HFF-Myc (cell line): ENCODE data around the gene TRIM38.

Experiments used
- DNase-seq: peaks from one replicate; pipeline ENCODE4 v3.0.0-alpha.2; 2011; ENCODE audit warnings: low read depth; ENCODE audit errors: extremely low read depth
- H3K4me3 ChIP-seq: replicated peaks from 2 replicates; pipeline ENCODE4 v1.5.1; 2011; ENCODE audit warnings: low read depth, mild to moderate bottlenecking, control low read depth, low read length
- CTCF ChIP-seq: IDR thresholded peaks from 2 replicates; pipeline ENCODE4 v1.5.1; 2012; ENCODE audit warnings: mild to moderate bottlenecking, low read depth, low read length, control low read depth; ENCODE audit errors: missing control alignments

TRIM38 gene

GRCh38 chr6:25930532-25931410, 31.8 kb upstream of the TRIM38 start, which contains the start of gene SLC17A2:
Gene SLC17A2, minus strand, starts transcription at chr6:25930691. Its CDS starts 4,895 bp downstream, at chr6:25925796.
- no peak within 1 kb of the TSS for H3K4me3 ChIP-seq
- no peak for TF ChIP-seq CTCF
- no peak for DNase-seq

DNA sequence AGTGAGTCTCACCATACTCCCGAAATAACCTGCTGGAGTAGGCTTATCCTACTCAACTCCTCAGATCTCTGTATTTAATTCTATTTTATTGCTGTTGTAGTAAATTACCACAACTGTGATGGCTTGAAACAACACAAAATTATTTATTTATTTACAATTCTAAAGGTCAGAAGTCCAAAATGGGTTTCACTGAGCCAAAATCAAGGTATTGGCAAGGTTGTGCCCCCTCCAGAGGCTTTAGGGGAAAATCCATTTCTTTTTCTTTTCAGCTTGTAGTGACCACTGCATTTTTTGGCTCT, 31.2 kb upstream of the TRIM38 start:
- DNase-seq, result no peak
- no peak overlapping the region for H3K4me3 ChIP-seq
- TF ChIP-seq CTCF, result no peak

DNA sequence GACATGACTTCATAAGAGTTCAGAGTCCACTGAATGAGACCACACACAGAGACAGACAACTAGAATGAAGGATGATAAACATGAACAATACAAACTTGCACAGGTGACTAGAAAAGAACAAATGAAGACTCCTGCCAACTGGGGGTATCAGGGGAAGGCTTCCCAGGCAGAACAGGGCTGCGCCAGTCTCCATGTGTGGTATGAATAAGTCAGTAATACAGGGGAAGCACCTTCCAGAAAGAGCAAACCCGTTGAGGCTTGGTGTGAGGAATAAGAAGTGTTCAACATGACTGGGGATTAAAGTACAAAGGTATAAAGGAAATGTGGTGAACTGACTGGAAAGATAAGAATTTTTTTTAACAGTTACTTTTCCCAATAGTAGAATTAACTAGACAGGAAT, 28.4 kb upstream of the TRIM38 start:
- no peak for DNase-seq
- H3K4me3 ChIP-seq, result no peak overlapping the region
- TF ChIP-seq CTCF, result no peak

GRCh38 chr6:25934735-25935313, 27.8 kb upstream of the TRIM38 start:
- H3K4me3 ChIP-seq, result no peak overlapping the region
- no peak for DNase-seq
- TF ChIP-seq CTCF, result no peak

- DNase-seq, result no peak
- TF ChIP-seq CTCF, result no peak
- no peak overlapping the region for H3K4me3 ChIP-seq
These were observed 26.6 kb upstream of the TRIM38 start for GRCh38 chr6:25935953-25936352.

DNA sequence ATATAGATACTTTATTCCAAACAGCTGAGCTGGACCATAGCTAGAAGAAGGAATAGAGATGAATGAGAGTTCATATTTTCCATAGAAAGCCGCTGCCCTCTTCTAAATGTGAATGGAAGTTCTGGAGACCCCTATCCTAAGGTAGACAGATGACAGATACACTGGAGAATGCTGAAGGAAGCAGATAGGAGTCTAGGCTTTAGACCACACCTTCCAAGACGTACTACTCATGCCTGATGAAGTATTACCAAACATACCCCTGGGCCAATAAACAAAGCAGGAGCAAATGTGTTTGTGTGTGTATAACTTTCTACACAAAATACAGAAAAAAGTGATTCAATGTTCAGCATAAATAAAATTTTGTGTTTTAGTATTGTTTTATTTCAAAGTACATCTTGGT, 23.0 kb upstream of the TRIM38 start:
- no peak overlapping the region for H3K4me3 ChIP-seq
- TF ChIP-seq CTCF, result no peak
- no peak for DNase-seq
